Panc1 (cell line): ENCODE measurements around the gene FSIP1. TPM values are rescaled to one million over a fixed set of nuclear protein-coding genes. Genes with fewer than 3 reads are reported as not detected.

Experiments
- ATAC-seq: fragments of 200-7000 bp; cut with Tn5 transposase; 2 replicates; pipeline ENCODE4 v1.9.1; 2020; ENCODE audit warnings: mild to moderate bottlenecking, moderate library complexity
- BruUV-seq: library from RNA; stranded (reverse); fragments of 400-500 nt; replicated peaks from 2 replicates; lab custom pipeline; 2021; lab: Mats Ljungman, UMichigan
- CTCF ChIA-PET: fragments of 300-600 bp; sonication (Branson Sonifier 250); formaldehyde crosslinking; loops from one replicate; lab custom pipeline; 2022; ENCODE audit warnings: antibody characterized with exemption; lab: Charles Lee
- POLR2A ChIA-PET: fragments of 300-600 bp; sonication (Branson Sonifier 250); formaldehyde crosslinking; loops from one replicate; lab custom pipeline; 2022; ENCODE audit warnings: antibody characterized with exemption; lab: Charles Lee
- DNase-seq: peaks from one replicate; pipeline ENCODE4 v3.0.0-alpha.2; 2010; ENCODE audit warnings: low read depth, low spot score
- H3K27ac ChIP-seq: 2 replicates; pipeline ENCODE4 v1.5.1; 2011; ENCODE audit warnings: mild to moderate bottlenecking, low read length, inconsistent platforms
- H3K27me3 ChIP-seq: fragments of 200-500 bp; sonication (Bioruptor generic); 2 replicates; pipeline ENCODE4 v1.6.0; 2014; ENCODE audit warnings: low read length, inconsistent platforms; ENCODE audit not compliant: control insufficient read depth, insufficient read depth
- H3K36me3 ChIP-seq: fragments of 200-500 bp; sonication (Bioruptor generic); 2 replicates; pipeline ENCODE4 v1.5.1; 2014; ENCODE audit warnings: inconsistent platforms, mild to moderate bottlenecking, low read length, moderate library complexity; ENCODE audit not compliant: control insufficient read depth, insufficient read depth
- H3K4me1 ChIP-seq: 2 replicates; pipeline ENCODE4 v1.5.1; 2011; ENCODE audit warnings: inconsistent platforms, mild to moderate bottlenecking, low read length, moderate library complexity; ENCODE audit not compliant: control insufficient read depth, insufficient read depth
- H3K4me3 ChIP-seq, 2 experiments: 2 replicates each; pipeline ENCODE4 v1.5.1; 2011 to 2012; ENCODE audit warnings: low read depth in 2 of 2, low read length in 2 of 2, mild to moderate bottlenecking in 2 of 2, inconsistent platforms in 1 of 2, moderate library complexity in 1 of 2
- H3K9me3 ChIP-seq: fragments of 200-500 bp; sonication (Bioruptor generic); 2 replicates; pipeline ENCODE4 v1.5.1; 2014; ENCODE audit warnings: low read depth, mild to moderate bottlenecking, inconsistent platforms, low read length, moderate library complexity; ENCODE audit not compliant: control insufficient read depth, insufficient read depth
- POLR2AphosphoS5 ChIP-seq: IDR thresholded peaks from 2 replicates; pipeline ENCODE4 v1.6.1; 2012; ENCODE audit warnings: mild to moderate bottlenecking, low read depth, low read length, moderate library complexity
- SIN3A ChIP-seq: IDR thresholded peaks from 2 replicates; pipeline ENCODE4 v1.6.1; 2012; ENCODE audit warnings: low read depth, mild to moderate bottlenecking, low read length, moderate library complexity, borderline replicate concordance; ENCODE audit not compliant: insufficient read depth
- TCF7L2 ChIP-seq: IDR thresholded peaks from 2 replicates; pipeline ENCODE4 v1.6.1; 2011; ENCODE audit warnings: mild to moderate bottlenecking, low read depth, low read length, inconsistent platforms
- in situ Hi-C: cut with HindIII; loops from 2 replicates; pipeline ENCODE4 v1.10.0; 2016; ENCODE audit warnings: low sequenced_read_pairs, low pct_unique_long_range_greater_than_20kb
- intact Hi-C: fragments of 100-400 bp; cut with micrococcal nuclease; formaldehyde crosslinking; loops from one replicate; pipeline ENCODE4 v1.10.0; 2022; ENCODE audit not compliant: unreplicated experiment
- total RNA-seq: library from RNA; stranded (reverse); gene quantifications from one replicate; pipeline ENCODE4 v1.2.1, GENCODE V29; 2021; ENCODE audit not compliant: unreplicated experiment
- TF ChIP-seq, protein P1 (sequence below): fragments of 450-650 bp; IDR thresholded peaks from 2 replicates; pipeline ENCODE4 v1.5.1; 2017; ENCODE audit warnings: mild to moderate bottlenecking
- TF ChIP-seq, protein P2 (sequence below), 2 experiments: IDR thresholded peaks; 2 replicates each; pipeline ENCODE4 v1.6.1; 2011 to 2012; ENCODE audit warnings: low read depth in 2 of 2, control low read depth in 1 of 2, low read length in 1 of 2, mild to moderate bottlenecking in 1 of 2, moderate library complexity in 1 of 2; ENCODE audit not compliant: insufficient read depth in 1 of 2

Gene FSIP1
- total RNA-seq, 1 experiment from 2014 or later: 1.4 TPM

DNA sequence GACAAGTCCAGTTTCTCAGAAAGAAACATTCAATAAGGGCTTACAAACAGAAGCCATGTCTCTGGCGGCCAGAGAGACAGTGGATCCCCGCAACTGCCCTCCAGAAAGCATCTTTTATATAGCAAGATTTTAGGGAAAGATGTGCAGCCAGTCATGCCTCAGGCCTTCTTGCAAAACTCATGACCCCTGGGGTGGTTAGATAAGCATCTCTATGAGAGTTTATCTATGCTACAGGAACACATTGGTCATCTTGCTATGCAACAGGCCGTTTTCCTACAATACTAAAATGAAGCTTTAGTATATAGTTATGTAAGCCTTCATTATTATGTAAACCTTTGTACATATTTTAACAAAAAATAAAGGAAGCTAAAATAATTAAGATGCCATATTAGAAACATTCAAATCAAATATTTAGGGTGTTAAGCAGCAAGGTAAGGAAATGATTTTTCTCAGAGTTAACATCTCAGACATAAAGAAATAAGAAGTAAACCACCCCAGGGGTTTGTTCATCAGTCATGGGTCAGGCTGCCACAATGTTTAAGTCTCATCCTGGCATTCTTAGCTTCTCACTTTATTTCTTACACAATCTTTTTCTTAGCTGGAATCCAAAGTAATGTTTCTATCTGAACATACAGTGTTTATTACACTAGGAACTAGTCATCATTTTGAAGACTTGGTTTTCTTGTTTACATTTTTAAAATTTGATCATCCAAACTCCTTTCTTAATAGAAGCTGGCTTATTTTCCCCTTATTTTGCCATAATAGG lies 6.3 kb upstream of the FSIP1 start:
- no peaks in the 10 kb centered on the region for H3K27me3 ChIP-seq
- no TSS peak for BruUV-seq
- H3K4me1 ChIP-seq: peaks cover 25% of the 10 kb centered on the region
- TF ChIP-seq, protein P1, sequence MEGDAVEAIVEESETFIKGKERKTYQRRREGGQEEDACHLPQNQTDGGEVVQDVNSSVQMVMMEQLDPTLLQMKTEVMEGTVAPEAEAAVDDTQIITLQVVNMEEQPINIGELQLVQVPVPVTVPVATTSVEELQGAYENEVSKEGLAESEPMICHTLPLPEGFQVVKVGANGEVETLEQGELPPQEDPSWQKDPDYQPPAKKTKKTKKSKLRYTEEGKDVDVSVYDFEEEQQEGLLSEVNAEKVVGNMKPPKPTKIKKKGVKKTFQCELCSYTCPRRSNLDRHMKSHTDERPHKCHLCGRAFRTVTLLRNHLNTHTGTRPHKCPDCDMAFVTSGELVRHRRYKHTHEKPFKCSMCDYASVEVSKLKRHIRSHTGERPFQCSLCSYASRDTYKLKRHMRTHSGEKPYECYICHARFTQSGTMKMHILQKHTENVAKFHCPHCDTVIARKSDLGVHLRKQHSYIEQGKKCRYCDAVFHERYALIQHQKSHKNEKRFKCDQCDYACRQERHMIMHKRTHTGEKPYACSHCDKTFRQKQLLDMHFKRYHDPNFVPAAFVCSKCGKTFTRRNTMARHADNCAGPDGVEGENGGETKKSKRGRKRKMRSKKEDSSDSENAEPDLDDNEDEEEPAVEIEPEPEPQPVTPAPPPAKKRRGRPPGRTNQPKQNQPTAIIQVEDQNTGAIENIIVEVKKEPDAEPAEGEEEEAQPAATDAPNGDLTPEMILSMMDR: no peak
- no peak for ATAC-seq
- H3K36me3 ChIP-seq: no peaks in the 10 kb centered on the region
- no peak overlapping the region for H3K4me3 ChIP-seq
- no peak for DNase-seq
- intact Hi-C loops (loop anchor here (10.0 kb wide), 1 partner anchor 246 kb away; the partner anchor contains the start of gene SRP14), in situ Hi-C loops (no loop called here)
- CTCF ChIA-PET: no interaction called here
- H3K27ac ChIP-seq: no peak overlapping the region
- no peaks in the 10 kb centered on the region for H3K9me3 ChIP-seq
- POLR2A ChIA-PET: interaction anchor here (0.6 kb wide), 1 partner anchor 85 kb away, joined by 3 read pairs; no protein-coding TSS in a partner anchor

DNA sequence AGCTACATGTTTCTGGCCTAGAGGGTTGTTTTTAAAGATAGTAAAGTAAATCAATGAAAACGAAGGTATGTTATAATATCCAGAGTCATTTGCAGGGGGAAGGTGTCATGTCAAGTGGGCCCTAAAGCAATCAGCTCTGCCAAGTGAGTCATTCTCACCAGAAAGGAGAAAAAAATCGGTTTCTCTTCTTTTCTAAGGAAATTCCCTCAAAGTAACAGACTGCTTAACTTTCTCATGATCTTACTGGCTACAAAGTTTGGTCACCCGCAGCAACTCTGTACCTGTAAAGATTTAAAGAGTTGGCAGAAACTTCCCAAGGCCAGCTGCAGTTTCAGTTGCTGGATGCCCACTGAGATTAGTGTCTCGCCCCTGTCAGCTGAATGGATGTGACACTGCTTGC lies 5.5 kb upstream of the FSIP1 start:
- ChIA-PET POLR2A (interaction anchor here (0.5 kb wide), 1 partner anchor 145 kb away, joined by 6 read pairs; no protein-coding TSS in a partner anchor), CTCF (no interaction called here)
- no peak for TF ChIP-seq TCF7L2
- no peak for TF ChIP-seq SIN3A
- TF ChIP-seq, protein P1: no peak
- no peak for TF ChIP-seq POLR2AphosphoS5
- TF ChIP-seq, protein P2, sequence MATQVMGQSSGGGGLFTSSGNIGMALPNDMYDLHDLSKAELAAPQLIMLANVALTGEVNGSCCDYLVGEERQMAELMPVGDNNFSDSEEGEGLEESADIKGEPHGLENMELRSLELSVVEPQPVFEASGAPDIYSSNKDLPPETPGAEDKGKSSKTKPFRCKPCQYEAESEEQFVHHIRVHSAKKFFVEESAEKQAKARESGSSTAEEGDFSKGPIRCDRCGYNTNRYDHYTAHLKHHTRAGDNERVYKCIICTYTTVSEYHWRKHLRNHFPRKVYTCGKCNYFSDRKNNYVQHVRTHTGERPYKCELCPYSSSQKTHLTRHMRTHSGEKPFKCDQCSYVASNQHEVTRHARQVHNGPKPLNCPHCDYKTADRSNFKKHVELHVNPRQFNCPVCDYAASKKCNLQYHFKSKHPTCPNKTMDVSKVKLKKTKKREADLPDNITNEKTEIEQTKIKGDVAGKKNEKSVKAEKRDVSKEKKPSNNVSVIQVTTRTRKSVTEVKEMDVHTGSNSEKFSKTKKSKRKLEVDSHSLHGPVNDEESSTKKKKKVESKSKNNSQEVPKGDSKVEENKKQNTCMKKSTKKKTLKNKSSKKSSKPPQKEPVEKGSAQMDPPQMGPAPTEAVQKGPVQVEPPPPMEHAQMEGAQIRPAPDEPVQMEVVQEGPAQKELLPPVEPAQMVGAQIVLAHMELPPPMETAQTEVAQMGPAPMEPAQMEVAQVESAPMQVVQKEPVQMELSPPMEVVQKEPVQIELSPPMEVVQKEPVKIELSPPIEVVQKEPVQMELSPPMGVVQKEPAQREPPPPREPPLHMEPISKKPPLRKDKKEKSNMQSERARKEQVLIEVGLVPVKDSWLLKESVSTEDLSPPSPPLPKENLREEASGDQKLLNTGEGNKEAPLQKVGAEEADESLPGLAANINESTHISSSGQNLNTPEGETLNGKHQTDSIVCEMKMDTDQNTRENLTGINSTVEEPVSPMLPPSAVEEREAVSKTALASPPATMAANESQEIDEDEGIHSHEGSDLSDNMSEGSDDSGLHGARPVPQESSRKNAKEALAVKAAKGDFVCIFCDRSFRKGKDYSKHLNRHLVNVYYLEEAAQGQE (IDR thresholded peaks at IDR 0.05; ENCODE audit: insufficient read depth in 1 of 2, low read depth in 2 of 2, low read length in 1 of 2): no peak
- no peak for ATAC-seq
- peaks cover 31% of the 10 kb centered on the region for H3K4me1 ChIP-seq
- in situ Hi-C loops (no loop called here), intact Hi-C loops (loop anchor here (10.0 kb wide), 1 partner anchor 247 kb away; the partner anchor contains the start of gene SRP14)
- no peaks in the 10 kb centered on the region for H3K27me3 ChIP-seq
- no peak overlapping the region for H3K4me3 ChIP-seq
- H3K9me3 ChIP-seq: no peaks in the 10 kb centered on the region
- no peak overlapping the region for H3K27ac ChIP-seq
- no peak for DNase-seq
- no peaks in the 10 kb centered on the region for H3K36me3 ChIP-seq
- no TSS peak for BruUV-seq
